HG03135 (cell line): ENCODE data around the gene HEPN1.
A peak's percentile ranks its signal among the peaks of the same experiment; 100 is the strongest.

Source experiments
- ATAC-seq: cut with Tn5 transposase; IDR thresholded peaks from one replicate; pipeline ENCODE4 v1.9.1; 2021; ENCODE audit warnings: mild to moderate bottlenecking, moderate library complexity; ENCODE audit not compliant: unreplicated experiment

The HEPN1 gene

GRCh38 chr11:124918950-124919349 is at the start of gene HEPN1:
HEPN1 (plus strand) TSS chr11:124919250.
- no peak for ATAC-seq

- no peak for ATAC-seq
These were observed 49.7 kb upstream of the HEPN1 start for GRCh38 chr11:124869331-124869730.

- ATAC-seq: no peak
These were observed 49.1 kb upstream of the HEPN1 start for GRCh38 chr11:124869856-124870387.

- ATAC-seq: no peak
These were observed 48.6 kb upstream of the HEPN1 start for GRCh38 chr11:124870430-124870829.

- ATAC-seq: no peak
These were observed 46.8 kb upstream of the HEPN1 start for GRCh38 chr11:124872280-124872679.

- ATAC-seq: no peak
These were observed 46.3 kb upstream of the HEPN1 start for GRCh38 chr11:124872741-124873140.

GRCh38 chr11:124873951-124874350 is 45.1 kb upstream of the HEPN1 start:
- ATAC-seq: no peak

- no peak for ATAC-seq
These were observed 44.3 kb upstream of the HEPN1 start for GRCh38 chr11:124874571-124875255.

GRCh38 chr11:124875401-124875800 is 43.6 kb upstream of the HEPN1 start:
- no peak for ATAC-seq

- peak; percentile 88 for ATAC-seq
These were observed 42.9 kb upstream of the HEPN1 start for GRCh38 chr11:124875943-124876817.

- no peak for ATAC-seq
These were observed 42.0 kb upstream of the HEPN1 start for GRCh38 chr11:124876818-124877630.

GRCh38 chr11:124877631-124877909 is 41.5 kb upstream of the HEPN1 start:
- no peak for ATAC-seq

GRCh38 chr11:124877910-124878758 is 40.9 kb upstream of the HEPN1 start:
- ATAC-seq: no peak

- ATAC-seq: no peak
These were observed 40.1 kb upstream of the HEPN1 start for GRCh38 chr11:124878759-124879492.

GRCh38 chr11:124879493-124880289 is 39.4 kb upstream of the HEPN1 start:
- no peak for ATAC-seq

GRCh38 chr11:124880290-124880611 is 38.8 kb upstream of the HEPN1 start:
- ATAC-seq: no peak

- ATAC-seq: no peak
These were observed 38.1 kb upstream of the HEPN1 start for GRCh38 chr11:124880958-124881357.

- ATAC-seq: no peak
These were observed 36.5 kb upstream of the HEPN1 start for GRCh38 chr11:124882339-124883071.
